Measurements from ENCODE around the gene CILP2.

Gene CILP2

GRCh38 chr19:19540064-19540714, 2.1 kb downstream of the CILP2 start:
- Histone ChIP-seq H3K4me1 (ENCODE audit: control insufficient read depth, insufficient read depth, low read length, poor library complexity, severe bottlenecking) (peaks cover 25% of the 10 kb centered on the region), H3K9me3 (ENCODE audit: control insufficient read depth, low read length) (no peaks in the 10 kb centered on the region), H3K36me3 (ENCODE audit: control insufficient read depth, insufficient read depth, low read length) (no peaks in the 10 kb centered on the region), H3K4me3 (ENCODE audit: insufficient read depth, low read depth, low read length, poor library complexity, severe bottlenecking) (peak overlapping the region; percentile 60), H3K27me3 (replicated peaks; ENCODE audit: control insufficient read depth, insufficient read depth, low read length, poor library complexity, severe bottlenecking) (no peaks in the 10 kb centered on the region), H3K27ac (ENCODE audit: insufficient read depth, low read length, poor library complexity, severe bottlenecking) (no peak overlapping the region)
- peak; percentile 47 to 67 (median 61) for DNase-seq

- no peaks in the 10 kb centered on the region for H3K36me3 ChIP-seq (ENCODE audit: control insufficient read depth, insufficient read depth, low read length)
- H3K9me3 ChIP-seq (ENCODE audit: control insufficient read depth, low read length), result no peaks in the 10 kb centered on the region
- peak overlapping the region; percentile 60 for H3K4me3 ChIP-seq (ENCODE audit: insufficient read depth, low read depth, low read length, poor library complexity, severe bottlenecking)
- no peak overlapping the region for H3K27ac ChIP-seq (ENCODE audit: insufficient read depth, low read length, poor library complexity, severe bottlenecking)
- no peaks in the 10 kb centered on the region for H3K27me3 ChIP-seq (replicated peaks; ENCODE audit: control insufficient read depth, insufficient read depth, low read length, poor library complexity, severe bottlenecking)
- H3K4me1 ChIP-seq (ENCODE audit: control insufficient read depth, insufficient read depth, low read length, poor library complexity, severe bottlenecking), result peaks cover 25% of the 10 kb centered on the region
- DNase-seq, result peak; percentile 63 to 77 (median 68)
Observed at GRCh38 chr19:19540715-19541515, 2.9 kb downstream of the CILP2 start.

GRCh38 chr19:19541616-19542015, 3.6 kb downstream of the CILP2 start:
- Histone ChIP-seq H3K36me3 (ENCODE audit: control insufficient read depth, insufficient read depth, low read length) (no peaks in the 10 kb centered on the region), H3K9me3 (ENCODE audit: control insufficient read depth, low read length) (no peaks in the 10 kb centered on the region), H3K4me3 (ENCODE audit: insufficient read depth, low read depth, low read length, poor library complexity, severe bottlenecking) (peak overlapping the region; percentile 60), H3K4me1 (ENCODE audit: control insufficient read depth, insufficient read depth, low read length, poor library complexity, severe bottlenecking) (peaks cover 25% of the 10 kb centered on the region), H3K27me3 (replicated peaks; ENCODE audit: control insufficient read depth, insufficient read depth, low read length, poor library complexity, severe bottlenecking) (no peaks in the 10 kb centered on the region), H3K27ac (ENCODE audit: insufficient read depth, low read length, poor library complexity, severe bottlenecking) (no peak overlapping the region)
- no peak for DNase-seq

GRCh38 chr19:19542507-19542906, 4.4 kb downstream of the CILP2 start:
- H3K4me3 ChIP-seq (ENCODE audit: insufficient read depth, low read depth, low read length, poor library complexity, severe bottlenecking), result no peak overlapping the region
- peaks cover 25% of the 10 kb centered on the region for H3K4me1 ChIP-seq (ENCODE audit: control insufficient read depth, insufficient read depth, low read length, poor library complexity, severe bottlenecking)
- H3K9me3 ChIP-seq (ENCODE audit: control insufficient read depth, low read length), result no peaks in the 10 kb centered on the region
- DNase-seq, result no peak
- no peak overlapping the region for H3K27ac ChIP-seq (ENCODE audit: insufficient read depth, low read length, poor library complexity, severe bottlenecking)
- no peaks in the 10 kb centered on the region for H3K36me3 ChIP-seq (ENCODE audit: control insufficient read depth, insufficient read depth, low read length)
- H3K27me3 ChIP-seq (replicated peaks; ENCODE audit: control insufficient read depth, insufficient read depth, low read length, poor library complexity, severe bottlenecking), result no peaks in the 10 kb centered on the region

GRCh38 chr19:19543101-19543500, 5.0 kb downstream of the CILP2 start:
- Histone ChIP-seq H3K27ac (ENCODE audit: insufficient read depth, low read length, poor library complexity, severe bottlenecking) (no peak overlapping the region), H3K27me3 (replicated peaks; ENCODE audit: control insufficient read depth, insufficient read depth, low read length, poor library complexity, severe bottlenecking) (no peaks in the 10 kb centered on the region), H3K36me3 (ENCODE audit: control insufficient read depth, insufficient read depth, low read length) (no peaks in the 10 kb centered on the region), H3K9me3 (ENCODE audit: control insufficient read depth, low read length) (no peaks in the 10 kb centered on the region), H3K4me1 (ENCODE audit: control insufficient read depth, insufficient read depth, low read length, poor library complexity, severe bottlenecking) (peaks cover 20% of the 10 kb centered on the region), H3K4me3 (ENCODE audit: insufficient read depth, low read depth, low read length, poor library complexity, severe bottlenecking) (no peak overlapping the region)
- DNase-seq, result no peak

GRCh38 chr19:19543640-19544039, 5.6 kb downstream of the CILP2 start:
- DNase-seq, result no peak
- Histone ChIP-seq H3K4me3 (ENCODE audit: insufficient read depth, low read depth, low read length, poor library complexity, severe bottlenecking) (no peak overlapping the region), H3K9me3 (ENCODE audit: control insufficient read depth, low read length) (no peaks in the 10 kb centered on the region), H3K27ac (ENCODE audit: insufficient read depth, low read length, poor library complexity, severe bottlenecking) (no peak overlapping the region), H3K27me3 (replicated peaks; ENCODE audit: control insufficient read depth, insufficient read depth, low read length, poor library complexity, severe bottlenecking) (no peaks in the 10 kb centered on the region), H3K36me3 (ENCODE audit: control insufficient read depth, insufficient read depth, low read length) (no peaks in the 10 kb centered on the region), H3K4me1 (ENCODE audit: control insufficient read depth, insufficient read depth, low read length, poor library complexity, severe bottlenecking) (peaks cover 15% of the 10 kb centered on the region)

GRCh38 chr19:19544257-19544953, 6.3 kb downstream of the CILP2 start:
- no peaks in the 10 kb centered on the region for H3K27me3 ChIP-seq (replicated peaks; ENCODE audit: control insufficient read depth, insufficient read depth, low read length, poor library complexity, severe bottlenecking)
- peaks cover 14% of the 10 kb centered on the region for H3K4me1 ChIP-seq (ENCODE audit: control insufficient read depth, insufficient read depth, low read length, poor library complexity, severe bottlenecking)
- no peak for DNase-seq
- H3K4me3 ChIP-seq (ENCODE audit: insufficient read depth, low read depth, low read length, poor library complexity, severe bottlenecking), result no peak overlapping the region
- H3K9me3 ChIP-seq (ENCODE audit: control insufficient read depth, low read length), result no peaks in the 10 kb centered on the region
- no peak overlapping the region for H3K27ac ChIP-seq (ENCODE audit: insufficient read depth, low read length, poor library complexity, severe bottlenecking)
- no peaks in the 10 kb centered on the region for H3K36me3 ChIP-seq (ENCODE audit: control insufficient read depth, insufficient read depth, low read length)

- Histone ChIP-seq H3K4me1 (ENCODE audit: control insufficient read depth, insufficient read depth, low read length, poor library complexity, severe bottlenecking) (peaks cover 14% of the 10 kb centered on the region), H3K4me3 (ENCODE audit: insufficient read depth, low read depth, low read length, poor library complexity, severe bottlenecking) (no peak overlapping the region), H3K27ac (ENCODE audit: insufficient read depth, low read length, poor library complexity, severe bottlenecking) (no peak overlapping the region), H3K36me3 (ENCODE audit: control insufficient read depth, insufficient read depth, low read length) (no peaks in the 10 kb centered on the region), H3K9me3 (ENCODE audit: control insufficient read depth, low read length) (no peaks in the 10 kb centered on the region), H3K27me3 (replicated peaks; ENCODE audit: control insufficient read depth, insufficient read depth, low read length, poor library complexity, severe bottlenecking) (no peaks in the 10 kb centered on the region)
- no peak for DNase-seq
Observed at GRCh38 chr19:19544954-19545591, 7.0 kb downstream of the CILP2 start.

GRCh38 chr19:19545707-19546106, 7.6 kb downstream of the CILP2 start:
- H3K27me3 ChIP-seq (replicated peaks; ENCODE audit: control insufficient read depth, insufficient read depth, low read length, poor library complexity, severe bottlenecking), result no peaks in the 10 kb centered on the region
- H3K4me3 ChIP-seq (ENCODE audit: insufficient read depth, low read depth, low read length, poor library complexity, severe bottlenecking), result no peak overlapping the region
- no peak for DNase-seq
- peaks cover 10% of the 10 kb centered on the region for H3K4me1 ChIP-seq (ENCODE audit: control insufficient read depth, insufficient read depth, low read length, poor library complexity, severe bottlenecking)
- H3K36me3 ChIP-seq (ENCODE audit: control insufficient read depth, insufficient read depth, low read length), result no peaks in the 10 kb centered on the region
- no peaks in the 10 kb centered on the region for H3K9me3 ChIP-seq (ENCODE audit: control insufficient read depth, low read length)
- H3K27ac ChIP-seq (ENCODE audit: insufficient read depth, low read length, poor library complexity, severe bottlenecking), result no peak overlapping the region
